Rectal smooth muscle tissue (tissue), 1 donor: Measurements from ENCODE around the gene RBP5.

Source experiments
- H3K27ac ChIP-seq: one replicate; pipeline ENCODE4 v1.7.0; 2013; ENCODE audit warnings: low read depth, low read length, inconsistent platforms
- H3K27me3 ChIP-seq: one replicate; pipeline ENCODE4 v1.7.0; 2013; ENCODE audit warnings: low read length; ENCODE audit not compliant: control insufficient read depth, insufficient read depth
- H3K36me3 ChIP-seq: one replicate; pipeline ENCODE4 v1.7.0; 2013; ENCODE audit warnings: low read length; ENCODE audit not compliant: control insufficient read depth, insufficient read depth
- H3K4me1 ChIP-seq: one replicate; pipeline ENCODE4 v1.7.0; 2013; ENCODE audit warnings: low read length; ENCODE audit not compliant: control insufficient read depth, insufficient read depth
- H3K4me3 ChIP-seq: one replicate; pipeline ENCODE4 v1.7.0; 2013; ENCODE audit warnings: low read length
- H3K9ac ChIP-seq: one replicate; pipeline ENCODE4 v1.7.0; 2013; ENCODE audit warnings: low read length

RBP5 gene

DNA sequence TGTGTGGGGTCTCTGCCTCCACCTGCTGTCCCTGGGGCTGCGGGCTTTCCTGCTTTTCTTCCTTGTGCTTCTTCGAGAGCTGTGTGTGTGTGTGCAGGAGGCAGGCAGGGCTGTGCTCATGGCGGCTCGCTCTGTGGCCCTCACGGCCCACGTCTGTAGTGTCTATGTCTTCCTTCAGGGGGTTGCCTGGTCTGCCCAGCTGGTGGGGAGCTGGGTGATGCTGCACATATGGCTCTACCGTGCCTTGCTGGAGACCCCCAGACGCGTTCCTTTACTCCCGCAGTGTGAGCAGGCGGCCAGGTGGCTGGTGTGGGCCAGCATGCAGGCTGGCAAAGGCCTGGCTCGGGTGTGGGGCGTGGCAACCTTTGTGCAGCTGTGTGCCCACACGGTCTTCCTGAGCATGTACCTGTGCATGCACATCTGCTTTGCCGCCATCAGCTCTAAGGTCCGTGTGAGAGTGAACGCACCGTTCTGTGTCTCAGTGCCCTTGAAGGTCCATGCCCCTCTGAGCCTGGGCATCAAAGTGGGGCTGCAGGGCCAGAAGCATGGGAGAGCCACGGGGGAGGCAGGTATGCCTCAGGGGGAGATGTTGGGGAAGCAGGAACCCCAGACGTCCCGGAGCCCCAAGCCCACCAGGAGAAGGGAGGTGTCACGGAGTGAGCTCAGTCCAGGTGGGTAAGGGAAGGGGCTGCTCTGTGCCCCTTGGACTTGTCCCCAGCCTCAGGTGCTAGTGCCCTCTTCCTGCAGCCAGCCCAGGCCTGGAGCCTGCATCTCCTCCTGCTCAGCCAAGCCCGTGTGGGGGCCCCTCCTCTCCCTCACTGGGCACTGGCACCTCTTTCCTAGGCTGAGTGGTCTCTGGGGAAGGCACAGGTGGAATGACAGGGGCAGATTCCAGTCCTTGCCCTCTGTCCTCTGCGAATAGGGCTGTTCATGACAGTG, 27.8 kb upstream of the RBP5 start:
- H3K27ac ChIP-seq: no peak overlapping the region
- no peak overlapping the region for H3K9ac ChIP-seq
- H3K4me3 ChIP-seq: no peak overlapping the region
- H3K36me3 ChIP-seq: no peaks in the 10 kb centered on the region
- H3K4me1 ChIP-seq: no peaks in the 10 kb centered on the region
- no peaks in the 10 kb centered on the region for H3K27me3 ChIP-seq

DNA sequence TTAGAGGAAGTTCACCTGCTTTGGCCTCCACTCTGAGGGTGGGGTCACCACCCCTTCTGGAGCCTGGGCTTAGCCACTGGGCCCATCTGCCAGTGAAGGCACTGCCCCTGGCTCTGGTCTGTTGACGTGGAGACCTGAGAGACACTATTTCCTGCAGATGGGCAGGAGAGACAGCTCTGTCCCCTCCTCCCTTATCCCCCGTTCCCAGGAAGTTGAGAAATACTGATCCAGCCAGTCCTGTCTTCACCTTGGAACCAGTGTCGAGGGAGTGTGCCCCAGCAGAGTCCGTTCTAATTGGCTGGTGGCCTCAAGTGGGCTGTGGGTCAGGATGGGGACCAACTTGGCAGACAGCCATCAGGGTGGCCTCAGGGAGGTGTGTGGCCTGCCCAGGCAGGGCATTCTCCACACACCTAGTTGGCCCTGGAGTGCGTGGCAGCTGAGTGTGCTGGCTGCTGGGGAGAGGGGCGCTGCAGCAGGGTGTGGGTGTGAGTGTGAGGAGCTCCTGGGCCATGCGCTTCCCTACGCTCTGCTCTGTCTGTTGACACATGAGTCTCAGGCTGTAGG, 26.9 kb upstream of the RBP5 start:
- Histone ChIP-seq H3K4me3 (no peak overlapping the region), H3K4me1 (no peaks in the 10 kb centered on the region), H3K9ac (no peak overlapping the region), H3K36me3 (peaks cover 3% of the 10 kb centered on the region), H3K27me3 (no peaks in the 10 kb centered on the region), H3K27ac (no peak overlapping the region)

DNA sequence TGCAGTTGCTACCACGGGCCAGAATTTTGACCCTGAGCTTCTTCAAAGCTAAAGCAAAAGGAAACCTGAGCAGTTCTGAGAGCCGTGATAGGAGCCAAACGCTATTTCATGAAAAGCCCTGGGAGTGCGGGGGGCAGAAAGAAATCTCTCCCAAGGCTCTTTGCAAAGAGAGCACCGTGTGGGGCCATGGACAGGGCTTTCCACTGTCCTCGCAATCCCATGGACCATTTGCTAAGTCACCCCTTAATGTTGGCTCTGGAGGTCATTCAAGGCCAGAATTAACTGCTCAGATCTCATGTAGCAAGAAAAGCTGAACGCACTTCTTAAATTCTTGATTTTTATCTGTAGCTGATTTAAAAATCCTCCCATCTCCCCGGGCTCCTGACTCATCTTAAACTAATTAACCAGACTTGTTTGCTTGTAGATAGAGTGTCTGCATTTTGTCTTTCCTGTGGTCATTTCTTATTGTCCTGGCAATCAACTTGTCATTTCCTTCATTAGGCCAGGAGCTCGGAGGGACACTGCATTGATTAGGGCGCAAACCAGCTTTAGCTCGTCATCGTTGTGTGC, 26.3 kb upstream of the RBP5 start:
- H3K27ac ChIP-seq: no peak overlapping the region
- H3K27me3 ChIP-seq: no peaks in the 10 kb centered on the region
- peaks cover 3% of the 10 kb centered on the region for H3K36me3 ChIP-seq
- no peak overlapping the region for H3K4me3 ChIP-seq
- H3K9ac ChIP-seq: no peak overlapping the region
- no peaks in the 10 kb centered on the region for H3K4me1 ChIP-seq

DNA sequence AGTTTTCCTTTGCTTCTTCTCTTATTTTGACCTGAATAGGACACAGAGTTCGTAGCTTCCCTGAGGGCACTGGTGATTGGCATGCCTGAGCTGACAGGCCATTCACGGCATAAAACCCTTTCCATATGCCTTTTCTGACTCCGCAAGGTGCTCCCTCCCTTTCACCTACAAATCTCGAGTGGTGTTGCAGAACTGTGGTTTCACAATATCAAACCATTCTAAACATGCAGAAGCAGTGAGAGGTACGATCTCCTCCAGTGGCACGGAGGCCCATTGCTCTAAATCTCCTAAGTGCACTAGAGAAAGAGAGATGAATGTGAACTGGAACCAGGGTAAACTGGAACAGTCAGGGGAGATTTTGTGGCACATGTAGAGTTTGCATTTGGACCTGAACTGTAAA, 25.4 kb upstream of the RBP5 start:
- Histone ChIP-seq H3K27me3 (no peaks in the 10 kb centered on the region), H3K36me3 (peaks cover 8% of the 10 kb centered on the region), H3K4me1 (no peaks in the 10 kb centered on the region), H3K4me3 (no peak overlapping the region), H3K27ac (no peak overlapping the region), H3K9ac (no peak overlapping the region)

DNA sequence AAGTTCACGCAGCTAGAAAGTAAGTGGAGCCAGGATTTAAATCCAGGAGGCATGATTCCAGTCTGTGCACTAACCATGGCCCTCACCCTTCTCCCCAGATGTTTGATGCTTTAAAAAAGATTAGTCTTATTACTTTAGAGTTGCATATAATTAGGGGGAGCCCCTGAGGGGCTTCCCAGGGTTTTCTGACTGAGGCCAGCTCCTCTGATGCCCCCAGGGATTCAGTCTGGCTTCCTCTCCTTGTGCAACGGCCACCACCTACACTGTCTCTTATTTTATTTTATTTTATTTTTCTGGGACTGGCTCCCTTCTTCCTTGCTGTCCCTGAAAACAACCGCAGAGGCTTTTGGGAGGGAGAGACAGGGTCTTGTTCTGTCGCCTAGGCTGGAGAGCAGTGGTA, 24.1 kb upstream of the RBP5 start:
- Histone ChIP-seq H3K9ac (no peak overlapping the region), H3K36me3 (peaks cover 11% of the 10 kb centered on the region), H3K27me3 (no peaks in the 10 kb centered on the region), H3K27ac (no peak overlapping the region), H3K4me1 (no peaks in the 10 kb centered on the region), H3K4me3 (no peak overlapping the region)

DNA sequence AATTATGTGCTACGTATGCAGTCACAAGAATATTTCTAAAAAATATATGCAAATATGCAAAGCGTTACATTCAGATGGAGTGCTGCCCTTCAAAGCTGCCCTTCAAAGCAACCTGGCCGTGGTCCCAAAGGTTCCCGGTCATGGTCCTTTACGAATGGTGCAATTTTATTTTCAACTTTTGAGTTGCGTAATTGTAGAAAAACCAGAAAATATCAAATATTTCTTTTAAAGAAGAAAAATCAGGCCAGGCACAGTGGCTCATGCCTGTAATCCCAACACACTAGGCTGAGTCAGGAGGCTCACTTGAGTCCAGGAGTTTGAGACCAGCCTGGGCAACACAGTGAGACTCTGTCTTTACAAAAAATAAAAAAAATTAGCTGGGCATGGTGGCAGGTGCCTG, 22.8 kb upstream of the RBP5 start:
- Histone ChIP-seq H3K36me3 (peaks cover 11% of the 10 kb centered on the region), H3K4me1 (no peaks in the 10 kb centered on the region), H3K27ac (no peak overlapping the region), H3K9ac (no peak overlapping the region), H3K4me3 (no peak overlapping the region), H3K27me3 (no peaks in the 10 kb centered on the region)

DNA sequence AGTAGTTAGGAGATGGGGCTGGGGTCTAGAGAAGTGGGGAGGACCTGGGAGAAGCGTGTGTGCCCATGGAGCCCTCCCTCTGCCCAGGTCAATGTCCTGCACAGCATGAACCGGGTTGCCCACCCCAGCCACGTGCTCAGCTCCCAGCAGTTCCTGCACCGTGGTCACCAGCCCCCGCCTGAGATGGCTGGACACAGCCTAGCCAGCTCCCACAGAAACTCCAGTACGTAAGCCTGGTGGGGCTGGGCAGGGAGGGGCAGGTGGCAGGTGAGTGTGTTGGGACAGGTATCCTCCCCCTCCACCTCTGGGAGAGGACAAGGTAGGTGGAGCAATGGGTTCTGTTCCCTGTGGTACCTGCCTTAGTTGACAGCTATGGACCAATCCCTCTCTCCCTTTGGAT, 22.2 kb upstream of the RBP5 start:
- Histone ChIP-seq H3K9ac (no peak overlapping the region), H3K4me3 (no peak overlapping the region), H3K36me3 (peaks cover 11% of the 10 kb centered on the region), H3K27ac (no peak overlapping the region), H3K27me3 (no peaks in the 10 kb centered on the region), H3K4me1 (no peaks in the 10 kb centered on the region)

DNA sequence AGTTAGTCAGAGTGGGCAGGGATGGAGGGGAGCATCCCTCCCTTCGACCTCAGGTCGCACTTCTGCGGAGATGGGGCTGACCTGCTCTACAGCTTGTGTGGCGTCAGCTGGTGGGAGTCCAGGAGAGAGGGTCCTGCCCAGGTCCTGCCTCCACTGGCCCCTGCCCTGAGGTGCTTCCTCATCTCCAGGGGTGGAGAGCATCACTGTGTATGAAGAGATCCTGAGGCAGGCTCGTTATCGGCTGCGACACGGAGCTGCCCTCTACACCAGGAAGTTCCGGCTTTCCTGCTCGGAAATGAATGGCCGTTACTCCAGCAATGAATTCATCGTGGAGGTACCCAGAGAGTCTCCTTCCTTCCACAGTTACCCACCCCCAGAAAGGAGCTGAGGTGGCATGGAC, 21.7 kb upstream of the RBP5 start:
- H3K27me3 ChIP-seq: no peaks in the 10 kb centered on the region
- H3K36me3 ChIP-seq: peaks cover 11% of the 10 kb centered on the region
- no peak overlapping the region for H3K4me3 ChIP-seq
- H3K27ac ChIP-seq: no peak overlapping the region
- no peak overlapping the region for H3K9ac ChIP-seq
- no peaks in the 10 kb centered on the region for H3K4me1 ChIP-seq

DNA sequence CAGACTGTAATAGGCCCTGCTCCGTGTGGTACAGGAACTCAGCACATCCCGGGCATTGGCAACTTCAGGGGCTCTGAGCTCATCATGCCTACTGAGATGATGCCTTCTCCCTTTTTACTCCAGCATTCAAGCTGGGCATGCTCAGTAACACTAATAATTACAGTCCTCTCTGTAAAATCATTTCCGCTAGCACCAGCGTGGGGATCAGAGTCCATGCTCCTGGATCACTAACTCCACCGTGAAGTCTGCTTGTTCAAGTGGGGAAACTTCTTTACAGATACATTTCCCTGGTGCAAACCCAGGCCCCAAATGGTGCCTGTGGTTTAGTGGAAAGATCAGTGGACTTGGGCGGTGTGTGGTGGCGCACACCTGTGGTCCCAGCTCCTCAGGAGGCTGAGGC, 18.2 kb upstream of the RBP5 start:
- Histone ChIP-seq H3K4me3 (no peak overlapping the region), H3K36me3 (peaks cover 11% of the 10 kb centered on the region), H3K9ac (no peak overlapping the region), H3K4me1 (no peaks in the 10 kb centered on the region), H3K27ac (no peak overlapping the region), H3K27me3 (no peaks in the 10 kb centered on the region)

DNA sequence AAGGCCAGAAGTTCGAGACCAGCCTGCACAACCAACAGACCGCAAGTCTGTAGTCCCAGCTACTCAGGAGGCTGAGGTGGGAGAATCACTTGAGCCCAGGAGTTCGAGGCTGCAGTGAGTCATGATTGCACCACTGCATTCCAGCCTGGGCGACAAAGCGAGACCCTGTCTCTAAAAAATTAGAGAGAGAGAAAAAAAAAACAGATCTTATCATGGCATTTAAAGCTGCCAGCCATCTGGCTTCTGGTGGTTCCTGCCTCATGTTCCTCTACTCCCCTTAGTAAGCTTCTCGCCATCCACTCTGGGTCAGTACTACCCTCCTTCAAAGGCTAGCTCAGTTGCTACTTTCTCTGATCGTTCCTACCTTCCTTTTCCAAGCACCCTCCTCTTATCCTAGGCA, 17.5 kb upstream of the RBP5 start:
- Histone ChIP-seq H3K36me3 (peaks cover 12% of the 10 kb centered on the region), H3K27ac (no peak overlapping the region), H3K4me1 (no peaks in the 10 kb centered on the region), H3K4me3 (no peak overlapping the region), H3K9ac (no peak overlapping the region), H3K27me3 (no peaks in the 10 kb centered on the region)

DNA sequence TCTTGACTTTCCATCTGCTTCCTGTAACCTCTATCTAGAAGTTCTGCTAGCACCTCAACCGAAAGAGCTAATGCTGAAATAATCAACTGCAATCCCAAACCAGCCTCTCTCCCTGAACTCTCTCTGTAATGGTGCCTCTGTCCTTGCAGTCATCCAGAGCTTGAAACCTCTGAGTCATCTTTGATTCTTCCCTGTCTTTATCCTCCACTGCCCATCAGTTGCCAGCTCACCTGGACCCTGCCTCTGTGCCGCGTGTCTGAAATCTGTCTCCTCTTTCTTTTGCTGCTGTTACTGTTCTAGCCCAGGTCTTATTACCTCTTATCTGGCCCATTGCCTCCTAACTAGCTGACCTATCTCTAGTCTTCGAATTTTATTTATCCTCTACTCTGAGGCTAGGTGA, 17.0 kb upstream of the RBP5 start:
- H3K9ac ChIP-seq: no peak overlapping the region
- no peak overlapping the region for H3K27ac ChIP-seq
- H3K36me3 ChIP-seq: peaks cover 11% of the 10 kb centered on the region
- H3K4me3 ChIP-seq: no peak overlapping the region
- H3K4me1 ChIP-seq: no peaks in the 10 kb centered on the region
- no peaks in the 10 kb centered on the region for H3K27me3 ChIP-seq

DNA sequence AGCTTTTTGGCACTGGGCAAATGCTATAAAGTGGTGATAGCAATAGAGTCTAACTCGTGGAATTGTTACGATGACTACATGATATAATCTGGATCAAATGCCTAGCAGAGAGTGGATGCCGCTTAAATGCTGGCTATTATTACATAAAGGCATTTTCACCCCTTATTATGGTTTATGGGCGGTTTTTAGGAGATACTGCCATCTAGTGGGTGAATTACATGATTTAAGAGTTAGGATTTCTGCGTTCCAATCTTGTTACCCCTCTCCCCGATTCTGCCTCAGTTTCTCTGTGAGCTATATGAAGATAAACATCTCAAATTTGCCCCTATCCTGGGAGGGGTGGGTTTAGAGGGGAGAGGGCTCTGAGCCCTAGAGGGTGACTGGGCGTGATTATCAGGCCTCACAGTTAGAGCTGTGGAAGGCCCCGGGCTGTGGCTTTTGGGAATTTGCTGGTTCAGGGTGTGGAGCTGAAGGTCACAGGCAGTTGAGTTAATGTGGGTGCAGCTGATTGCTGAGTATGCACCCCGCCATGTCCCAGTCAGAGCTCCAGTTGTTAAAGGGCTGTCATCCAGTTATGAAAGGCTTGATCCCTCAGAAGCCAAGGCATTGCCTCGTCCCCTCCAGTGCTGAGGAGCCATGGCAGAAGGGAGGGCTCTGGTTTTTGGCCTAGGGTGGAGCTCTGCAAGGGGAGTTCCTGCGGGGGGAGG, 15.9 kb upstream of the RBP5 start:
- Histone ChIP-seq H3K4me1 (no peaks in the 10 kb centered on the region), H3K27ac (no peak overlapping the region), H3K4me3 (no peak overlapping the region), H3K27me3 (no peaks in the 10 kb centered on the region), H3K9ac (no peak overlapping the region), H3K36me3 (peaks cover 10% of the 10 kb centered on the region)
